Ishikawa (cell line): ENCODE results near the gene XAGE2.

Experiments
- CREB1 ChIP-seq: IDR thresholded peaks from 2 replicates; pipeline ENCODE4 v1.6.1; 2012; ENCODE audit warnings: low read depth
- EGR1 ChIP-seq: IDR thresholded peaks from 2 replicates; pipeline ENCODE4 v1.6.1; 2012
- EP300 ChIP-seq: IDR thresholded peaks from 2 replicates; pipeline ENCODE4 v1.6.1; 2012; ENCODE audit warnings: borderline replicate concordance
- FOXM1 ChIP-seq: IDR thresholded peaks from 2 replicates; pipeline ENCODE4 v1.6.1; 2012; ENCODE audit warnings: low read depth, borderline replicate concordance
- RAD21 ChIP-seq: IDR thresholded peaks from 2 replicates; pipeline ENCODE4 v1.6.1; 2012; ENCODE audit warnings: low read depth
- TAF1 ChIP-seq: IDR thresholded peaks from 2 replicates; pipeline ENCODE4 v1.6.1; 2012; ENCODE audit warnings: low read depth, mild to moderate bottlenecking
- TEAD4 ChIP-seq: IDR thresholded peaks from 2 replicates; pipeline ENCODE4 v1.6.1; 2012
- TF ChIP-seq, protein P1 (sequence below): IDR thresholded peaks from 2 replicates; pipeline ENCODE4 v1.6.1; 2012
- TF ChIP-seq, protein P2 (sequence below): IDR thresholded peaks from 2 replicates; pipeline ENCODE4 v1.6.1; 2012; ENCODE audit warnings: low read depth, mild to moderate bottlenecking
- TF ChIP-seq, protein P3 (sequence below): IDR thresholded peaks from 2 replicates; pipeline ENCODE4 v1.6.1; 2012

DNA sequence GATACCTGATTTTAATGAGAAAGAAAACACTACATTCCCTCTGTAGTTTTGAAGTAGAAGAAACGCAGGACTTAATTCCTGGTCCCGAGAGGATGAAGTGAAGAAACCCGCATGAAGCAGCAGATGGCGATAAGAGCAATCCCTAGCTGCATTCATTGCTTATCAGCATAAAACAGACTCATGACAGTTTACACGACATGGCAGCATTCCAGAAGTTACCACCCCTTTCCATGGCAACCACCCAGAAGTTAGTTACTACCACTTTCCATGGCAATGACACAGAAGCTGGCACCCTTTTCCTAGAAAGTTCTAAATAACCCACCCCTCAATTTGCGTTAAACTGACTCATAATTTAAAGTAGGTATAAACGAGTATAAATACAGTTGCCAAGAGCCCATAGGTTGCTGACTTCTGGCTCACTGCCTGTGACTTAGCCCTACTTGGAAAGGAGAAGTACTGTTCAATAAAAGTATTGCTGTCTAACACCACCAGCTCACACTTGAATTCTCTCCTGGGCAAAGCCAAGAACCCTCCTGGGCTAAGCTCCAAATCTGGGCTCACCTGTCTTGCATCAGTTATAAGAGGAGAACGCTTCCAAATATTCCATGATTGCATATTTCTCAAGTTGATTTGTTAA lies 5.5 kb upstream of the XAGE2 start:
- TF ChIP-seq, protein P1, sequence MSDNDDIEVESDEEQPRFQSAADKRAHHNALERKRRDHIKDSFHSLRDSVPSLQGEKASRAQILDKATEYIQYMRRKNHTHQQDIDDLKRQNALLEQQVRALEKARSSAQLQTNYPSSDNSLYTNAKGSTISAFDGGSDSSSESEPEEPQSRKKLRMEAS = no peak
- TF ChIP-seq EP300 = no peak
- no peak for TF ChIP-seq CREB1
- TF ChIP-seq FOXM1 = no peak
- TF ChIP-seq, protein P2, sequence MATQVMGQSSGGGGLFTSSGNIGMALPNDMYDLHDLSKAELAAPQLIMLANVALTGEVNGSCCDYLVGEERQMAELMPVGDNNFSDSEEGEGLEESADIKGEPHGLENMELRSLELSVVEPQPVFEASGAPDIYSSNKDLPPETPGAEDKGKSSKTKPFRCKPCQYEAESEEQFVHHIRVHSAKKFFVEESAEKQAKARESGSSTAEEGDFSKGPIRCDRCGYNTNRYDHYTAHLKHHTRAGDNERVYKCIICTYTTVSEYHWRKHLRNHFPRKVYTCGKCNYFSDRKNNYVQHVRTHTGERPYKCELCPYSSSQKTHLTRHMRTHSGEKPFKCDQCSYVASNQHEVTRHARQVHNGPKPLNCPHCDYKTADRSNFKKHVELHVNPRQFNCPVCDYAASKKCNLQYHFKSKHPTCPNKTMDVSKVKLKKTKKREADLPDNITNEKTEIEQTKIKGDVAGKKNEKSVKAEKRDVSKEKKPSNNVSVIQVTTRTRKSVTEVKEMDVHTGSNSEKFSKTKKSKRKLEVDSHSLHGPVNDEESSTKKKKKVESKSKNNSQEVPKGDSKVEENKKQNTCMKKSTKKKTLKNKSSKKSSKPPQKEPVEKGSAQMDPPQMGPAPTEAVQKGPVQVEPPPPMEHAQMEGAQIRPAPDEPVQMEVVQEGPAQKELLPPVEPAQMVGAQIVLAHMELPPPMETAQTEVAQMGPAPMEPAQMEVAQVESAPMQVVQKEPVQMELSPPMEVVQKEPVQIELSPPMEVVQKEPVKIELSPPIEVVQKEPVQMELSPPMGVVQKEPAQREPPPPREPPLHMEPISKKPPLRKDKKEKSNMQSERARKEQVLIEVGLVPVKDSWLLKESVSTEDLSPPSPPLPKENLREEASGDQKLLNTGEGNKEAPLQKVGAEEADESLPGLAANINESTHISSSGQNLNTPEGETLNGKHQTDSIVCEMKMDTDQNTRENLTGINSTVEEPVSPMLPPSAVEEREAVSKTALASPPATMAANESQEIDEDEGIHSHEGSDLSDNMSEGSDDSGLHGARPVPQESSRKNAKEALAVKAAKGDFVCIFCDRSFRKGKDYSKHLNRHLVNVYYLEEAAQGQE = no peak
- TF ChIP-seq, protein P3, sequence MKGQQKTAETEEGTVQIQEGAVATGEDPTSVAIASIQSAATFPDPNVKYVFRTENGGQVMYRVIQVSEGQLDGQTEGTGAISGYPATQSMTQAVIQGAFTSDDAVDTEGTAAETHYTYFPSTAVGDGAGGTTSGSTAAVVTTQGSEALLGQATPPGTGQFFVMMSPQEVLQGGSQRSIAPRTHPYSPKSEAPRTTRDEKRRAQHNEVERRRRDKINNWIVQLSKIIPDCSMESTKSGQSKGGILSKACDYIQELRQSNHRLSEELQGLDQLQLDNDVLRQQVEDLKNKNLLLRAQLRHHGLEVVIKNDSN = no peak
- TF ChIP-seq TAF1 = no peak
- no peak for TF ChIP-seq TEAD4
- no peak for TF ChIP-seq RAD21
- TF ChIP-seq EGR1 = no peak
